NCI-H2081 (cell line): ENCODE measurements around the gene NEK6.

ENCODE experiments used
- DNase-seq, 2 experiments: peaks; one replicate each; lab custom pipeline; 2025; lab: John Stamatoyannopoulos, UW

Gene NEK6

GRCh38 chr9:124261736-124262648 is 4.2 kb downstream of the NEK6 start:
- no peak for DNase-seq

- no peak for DNase-seq
Measured at GRCh38 chr9:124262649-124262972, 4.9 kb downstream of the NEK6 start.

GRCh38 chr9:124263213-124263612 is 5.5 kb downstream of the NEK6 start:
- no peak for DNase-seq

- no peak for DNase-seq
Measured at GRCh38 chr9:124263800-124264426, 6.2 kb downstream of the NEK6 start.

GRCh38 chr9:124264823-124265233 is 7.1 kb downstream of the NEK6 start:
- no peak for DNase-seq

- no peak for DNase-seq
Measured at GRCh38 chr9:124265551-124265950, 7.8 kb downstream of the NEK6 start.

GRCh38 chr9:124266139-124266825 is 8.5 kb downstream of the NEK6 start:
- no peak for DNase-seq

- DNase-seq, result no peak
Measured at GRCh38 chr9:124266826-124267201, 9.1 kb downstream of the NEK6 start.

GRCh38 chr9:124267271-124267807 is 9.6 kb downstream of the NEK6 start:
- peak in 1 of 2 experiments; percentile 52 for DNase-seq

GRCh38 chr9:124268248-124268647 is 10.5 kb downstream of the NEK6 start:
- no peak for DNase-seq

- no peak for DNase-seq
Measured at GRCh38 chr9:124268661-124269060, 10.9 kb downstream of the NEK6 start.

GRCh38 chr9:124269556-124269955 is 11.8 kb downstream of the NEK6 start:
- no peak for DNase-seq

- peak in 1 of 2 experiments; percentile 27 for DNase-seq
Measured at GRCh38 chr9:124270504-124271335, 13.0 kb downstream of the NEK6 start.

- peak in 1 of 2 experiments; percentile 42 for DNase-seq
Measured at GRCh38 chr9:124271660-124272059, 13.9 kb downstream of the NEK6 start.

- no peak for DNase-seq
Measured at GRCh38 chr9:124272118-124272517, 14.4 kb downstream of the NEK6 start.

- no peak for DNase-seq
Measured at GRCh38 chr9:124272979-124273378, 15.2 kb downstream of the NEK6 start.

GRCh38 chr9:124273427-124274160 is 15.8 kb downstream of the NEK6 start:
- no peak for DNase-seq

- DNase-seq, result no peak
Measured at GRCh38 chr9:124274226-124274625, 16.5 kb downstream of the NEK6 start.

- DNase-seq, result no peak
Measured at GRCh38 chr9:124274738-124275137, 17.0 kb downstream of the NEK6 start.

GRCh38 chr9:124277420-124277819 is 19.7 kb downstream of the NEK6 start:
- DNase-seq, result no peak

GRCh38 chr9:124278054-124278540 is 20.3 kb downstream of the NEK6 start:
- DNase-seq, result no peak
